Hematopoietic multipotent progenitor cell (in vitro differentiated cells): Measurements from ENCODE around the gene SLC26A1. TPM values are rescaled to one million over a fixed set of nuclear protein-coding genes. Genes with fewer than 3 reads are reported as not detected.

Experiments used
- DNase-seq, 3 donors: peaks; one replicate each; pipeline ENCODE4 v3.0.0-alpha.2; 2011 to 2015; ENCODE audit warnings: low read depth in 2 of 3, low spot score in 2 of 3
- total RNA-seq: library from RNA; depleted of rRNA; stranded (reverse); fragments of >200 nt; gene quantifications from one replicate; pipeline ENCODE4 v1.2.3, GENCODE V29; 2012

The SLC26A1 gene
- total RNA-seq, 1 donor: 0.27 TPM

DNA sequence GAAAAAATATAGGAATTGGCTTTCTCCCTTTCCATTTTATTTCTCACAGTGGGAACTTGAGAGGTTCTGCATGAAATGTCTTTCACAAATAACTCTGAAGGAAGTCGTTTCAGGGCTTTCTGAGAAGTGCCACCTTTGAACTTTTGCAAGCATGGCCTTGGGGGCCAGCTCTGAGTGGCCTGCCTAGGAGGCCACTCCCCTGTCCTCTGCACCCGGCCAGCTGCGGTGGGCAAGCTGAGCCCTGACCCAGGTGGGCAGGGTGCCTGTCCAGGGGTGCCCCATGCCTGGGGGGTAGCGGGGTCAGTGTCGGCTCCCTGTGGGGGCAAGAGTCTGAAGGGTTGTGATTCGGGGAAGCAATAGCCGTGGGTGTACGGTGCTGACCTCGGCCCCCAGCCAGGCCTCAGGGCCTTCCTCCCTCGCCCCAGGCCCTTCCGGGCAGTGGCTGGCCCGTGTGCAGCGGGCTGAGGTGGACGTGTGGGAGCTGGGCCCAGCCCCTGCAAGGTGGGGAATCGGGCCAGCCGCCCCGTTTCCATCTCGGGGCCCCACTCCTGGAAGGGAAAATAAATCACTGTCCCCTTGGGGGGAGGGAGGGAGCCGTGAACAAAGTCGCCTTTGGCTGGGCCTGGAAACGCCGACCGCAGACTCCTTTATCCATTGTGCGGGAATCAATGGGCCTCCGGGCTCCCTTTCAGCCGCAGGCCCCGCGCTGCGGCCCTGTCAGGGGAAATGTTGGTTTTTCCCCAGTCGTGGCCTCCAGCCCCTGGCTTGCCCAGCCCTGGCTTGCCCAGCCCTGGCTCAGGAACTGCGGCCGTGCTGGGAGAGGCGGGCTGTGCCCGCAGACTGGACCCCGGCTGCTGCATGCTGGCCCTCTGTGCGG is 21.3 kb upstream of the SLC26A1 start:
- DNase-seq: no peak

DNA sequence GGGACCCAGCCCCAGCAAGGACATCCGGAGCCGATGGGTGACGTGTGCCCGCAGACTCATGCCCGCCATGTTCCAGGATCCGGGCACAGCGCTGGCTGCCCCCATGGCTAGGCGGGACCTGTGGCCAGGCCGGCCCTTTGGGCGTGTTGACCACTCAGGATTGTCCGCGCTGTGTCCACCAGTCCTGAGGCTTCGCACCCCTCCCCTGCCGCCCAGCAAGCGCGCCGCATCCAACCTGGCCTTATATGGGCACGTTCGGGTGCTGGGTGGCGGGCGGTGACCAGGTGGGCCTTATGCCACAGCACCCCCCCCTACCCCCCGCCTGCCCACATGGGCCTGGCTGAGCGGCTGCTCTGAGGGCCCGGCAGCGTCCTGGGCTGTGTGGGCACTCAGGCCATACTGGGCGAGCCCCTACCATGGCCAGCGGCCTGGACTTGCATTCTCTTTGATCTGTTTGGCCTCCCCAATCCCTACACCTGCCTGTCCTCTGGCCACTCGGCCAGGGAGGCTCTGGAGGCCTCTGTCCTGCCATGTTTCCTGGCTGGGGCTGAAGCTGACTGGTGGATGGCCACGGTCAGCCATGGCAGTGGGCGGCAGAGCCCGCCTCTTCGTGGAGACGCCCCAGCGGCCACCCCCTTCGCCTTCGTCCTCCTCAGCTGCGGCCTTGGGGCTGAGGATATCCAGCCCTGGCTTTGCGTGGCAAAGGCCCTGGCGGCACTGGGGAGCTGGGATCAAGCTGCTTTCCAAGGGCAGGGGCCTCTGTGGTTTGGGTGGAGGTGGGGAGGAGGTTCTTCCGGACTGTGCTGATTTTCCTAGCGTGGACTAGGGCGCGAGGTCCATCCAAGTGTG is 20.2 kb upstream of the SLC26A1 start:
- no peak for DNase-seq

DNA sequence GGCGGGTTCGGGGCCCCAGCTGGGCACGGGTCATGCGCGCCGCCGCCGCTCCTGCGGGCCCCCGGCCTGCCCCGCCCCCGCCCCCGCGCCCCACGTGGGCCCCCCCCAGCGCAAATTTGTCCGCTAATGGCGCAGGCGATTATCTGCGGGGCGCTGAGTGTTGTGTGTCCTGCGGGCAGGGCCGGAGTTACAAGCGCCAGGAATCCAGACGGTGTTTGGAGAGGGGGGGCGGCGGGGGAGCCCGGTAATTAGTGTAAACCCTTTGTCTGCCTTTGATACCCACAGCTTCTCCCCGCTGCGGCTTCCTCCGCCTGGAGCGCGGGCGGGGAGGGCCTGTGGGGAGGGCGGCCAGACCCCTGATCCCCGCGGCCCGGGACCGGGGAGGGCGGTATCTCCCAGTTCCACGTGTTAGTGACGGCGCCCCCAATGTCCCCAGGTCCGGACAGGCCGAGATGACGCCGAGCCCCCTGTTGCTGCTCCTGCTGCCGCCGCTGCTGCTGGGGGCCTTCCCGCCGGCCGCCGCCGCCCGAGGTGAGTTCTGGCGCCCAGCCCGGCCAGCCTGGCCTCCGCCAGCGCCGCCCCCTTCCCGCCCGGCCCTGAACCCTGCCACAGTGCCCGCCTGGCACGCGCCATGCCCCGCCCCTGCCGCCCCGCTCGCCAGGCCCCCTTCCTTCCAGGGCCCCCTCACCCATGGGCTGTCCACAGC is 19.0 kb upstream of the SLC26A1 start:
- peak in 2 of 3 donors; percentile 43 to 47 for DNase-seq

DNA sequence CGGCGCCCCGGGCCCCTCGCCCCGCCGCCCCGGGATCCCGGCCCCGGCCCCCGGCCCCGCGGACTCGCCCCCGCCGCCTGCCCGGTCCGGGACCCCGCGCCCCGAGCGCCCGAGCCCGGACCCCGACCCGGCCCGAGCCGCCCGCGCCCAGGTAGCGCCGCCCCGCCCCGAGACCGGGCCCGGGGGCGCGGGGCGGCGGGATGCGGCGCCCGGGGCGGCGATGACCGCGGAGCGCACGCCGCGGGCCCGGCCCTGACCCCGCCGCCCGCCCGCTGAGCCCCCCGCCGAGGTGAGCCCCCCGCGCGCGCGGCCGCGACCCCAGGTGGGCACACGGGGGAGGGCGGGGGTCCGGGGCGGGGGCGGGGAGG is 18.4 kb upstream of the SLC26A1 start:
- DNase-seq: no peak

DNA sequence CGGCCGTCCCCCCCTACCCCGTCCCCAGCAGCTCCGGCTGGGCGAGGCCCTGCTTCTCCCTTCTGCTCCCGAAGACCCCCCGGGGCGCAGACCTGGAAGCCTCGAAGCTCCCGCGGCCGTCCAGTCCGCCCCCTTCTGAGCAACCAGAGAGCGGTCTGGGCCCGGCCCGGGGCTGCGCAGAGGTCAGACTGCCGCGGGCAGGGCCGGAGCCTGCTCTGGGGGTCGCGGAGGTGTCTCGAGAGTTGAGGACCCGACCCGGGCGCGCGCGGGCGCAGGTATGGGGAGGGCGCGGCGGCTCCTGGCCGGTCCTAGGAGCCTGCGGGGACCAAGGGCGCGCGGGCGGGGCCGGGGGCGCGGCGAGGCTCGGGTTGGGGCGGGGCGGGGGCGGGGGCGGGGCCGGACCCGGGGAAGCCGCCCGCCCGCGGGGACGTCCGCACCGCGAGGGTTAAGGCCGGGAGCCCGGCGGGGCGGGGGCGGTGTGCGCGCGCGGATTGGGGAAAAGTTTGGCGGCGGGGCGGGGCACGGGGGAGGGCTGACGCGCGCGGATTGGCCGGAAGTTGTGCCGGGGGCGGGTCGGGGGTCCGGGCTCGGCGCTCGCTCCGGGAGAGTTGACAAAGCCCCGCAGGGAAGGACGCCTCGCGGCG is 17.9 kb upstream of the SLC26A1 start, which contains the start of gene FGFRL1:
Gene FGFRL1, plus strand, starts transcription at position 605 of the 644 bp plus-strand sequence. CDS start 860 bp downstream, outside the sequence.
- peak; percentile 80 to 87 (median 85) for DNase-seq

DNA sequence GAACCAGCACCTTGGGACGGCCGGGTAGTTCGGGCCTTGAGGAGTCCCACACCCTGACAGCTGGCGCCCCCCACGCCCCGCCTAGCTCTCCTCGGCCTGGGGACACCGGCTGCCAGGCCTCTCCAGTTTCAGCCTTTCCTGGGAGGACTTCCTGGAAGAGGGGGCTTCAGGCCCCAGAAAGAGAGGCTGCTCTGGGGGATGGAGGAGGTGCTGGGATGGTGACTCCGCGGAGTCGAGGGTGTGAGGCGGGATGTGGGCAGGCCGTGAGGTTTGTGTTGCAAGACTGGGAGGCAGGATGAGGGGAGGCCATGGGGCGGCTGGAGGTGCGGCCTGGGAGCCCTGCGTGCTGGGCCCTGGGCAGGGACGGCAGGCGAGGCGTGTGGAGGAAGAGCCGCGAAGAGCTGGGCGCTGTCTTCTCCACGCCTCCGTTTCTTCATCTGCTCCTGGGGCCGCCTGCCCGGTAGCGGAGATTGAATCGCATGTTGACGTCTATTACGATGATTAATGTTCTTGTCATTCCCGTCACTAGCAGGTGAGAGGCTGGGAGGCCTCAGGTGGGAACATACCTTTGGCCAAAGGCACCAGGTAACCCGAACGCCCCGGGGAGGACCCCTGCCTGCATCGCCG is 17.3 kb upstream of the SLC26A1 start:
- peak; percentile 49 to 69 (median 53) for DNase-seq

DNA sequence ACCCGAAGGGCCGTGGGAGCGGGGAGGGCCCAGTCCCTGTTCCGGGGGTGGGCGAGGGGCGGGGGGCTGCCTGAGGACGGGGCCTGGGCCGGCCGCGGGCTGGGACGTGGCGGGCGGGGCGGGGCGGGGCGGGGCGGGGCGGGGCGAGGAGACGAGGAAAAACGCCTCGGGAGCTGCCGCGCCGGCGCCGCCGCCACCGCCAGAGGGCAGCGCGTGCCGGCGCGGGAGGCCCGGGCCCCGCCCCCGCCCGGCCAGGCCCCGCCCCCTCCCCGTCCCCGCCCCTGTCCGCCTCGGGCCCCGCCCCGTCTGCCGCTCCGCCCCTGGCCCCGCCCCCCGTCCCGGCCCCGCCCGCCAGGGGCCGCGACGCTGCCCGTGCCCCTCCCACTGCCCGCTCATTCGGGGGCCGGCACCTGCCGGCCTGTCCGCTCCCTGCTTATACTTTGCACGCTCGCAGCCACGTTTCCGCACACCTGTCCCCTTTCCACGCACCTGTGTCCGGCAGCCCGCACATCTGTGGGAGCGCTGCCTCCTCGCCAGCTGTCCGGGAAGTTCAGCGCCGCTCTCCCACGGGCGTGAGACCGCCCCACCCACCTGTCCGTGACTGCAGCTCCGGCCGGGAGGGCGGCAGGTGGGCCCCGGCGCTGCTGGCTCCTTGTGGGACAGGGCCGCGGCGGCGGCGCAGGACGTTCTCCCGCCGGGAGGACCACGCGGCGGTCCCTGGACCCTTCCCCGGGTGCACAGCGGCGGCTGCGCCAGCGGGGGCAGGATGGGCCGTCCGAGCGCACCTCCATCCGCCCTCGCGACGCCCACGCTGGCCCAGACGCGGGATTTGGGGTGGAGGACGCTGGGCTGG is 16.6 kb upstream of the SLC26A1 start:
- DNase-seq: peak; percentile 56 to 62 (median 60)

DNA sequence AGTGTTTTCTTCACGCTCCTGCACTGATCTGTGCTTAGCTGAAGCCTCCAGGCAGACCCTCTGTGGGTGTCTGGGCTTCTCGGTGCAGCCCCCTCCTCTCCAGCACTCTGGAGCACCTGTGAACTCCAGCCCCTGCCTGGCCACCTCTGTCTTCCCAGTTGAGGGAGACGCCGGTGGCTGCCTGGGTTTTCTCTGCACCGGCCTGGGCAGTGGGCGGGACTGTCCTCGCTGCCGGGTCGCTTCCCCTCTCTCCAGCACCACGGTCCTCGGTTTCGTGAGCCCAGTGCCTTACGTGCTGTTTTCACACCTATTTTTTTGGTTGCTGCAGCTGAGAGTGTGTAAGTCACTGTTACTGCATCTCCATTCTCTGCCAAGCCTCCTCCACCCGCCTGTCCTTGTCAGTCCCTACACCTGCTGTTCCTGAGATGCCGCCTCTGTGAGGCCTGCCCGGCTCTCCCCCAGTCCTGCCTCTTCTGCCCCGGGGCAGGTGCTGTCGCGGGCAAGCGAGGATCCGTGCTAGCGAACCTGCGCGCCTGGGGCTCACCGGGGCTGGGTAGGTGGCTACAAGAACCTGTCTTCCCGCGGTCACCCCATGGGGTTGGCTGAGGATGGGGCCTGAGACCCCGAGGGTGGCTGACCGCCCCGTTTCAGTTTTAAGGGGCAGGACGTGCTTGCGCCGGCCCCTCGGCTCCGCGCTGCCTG is 15.8 kb upstream of the SLC26A1 start:
- peak; percentile 21 to 31 (median 22) for DNase-seq

DNA sequence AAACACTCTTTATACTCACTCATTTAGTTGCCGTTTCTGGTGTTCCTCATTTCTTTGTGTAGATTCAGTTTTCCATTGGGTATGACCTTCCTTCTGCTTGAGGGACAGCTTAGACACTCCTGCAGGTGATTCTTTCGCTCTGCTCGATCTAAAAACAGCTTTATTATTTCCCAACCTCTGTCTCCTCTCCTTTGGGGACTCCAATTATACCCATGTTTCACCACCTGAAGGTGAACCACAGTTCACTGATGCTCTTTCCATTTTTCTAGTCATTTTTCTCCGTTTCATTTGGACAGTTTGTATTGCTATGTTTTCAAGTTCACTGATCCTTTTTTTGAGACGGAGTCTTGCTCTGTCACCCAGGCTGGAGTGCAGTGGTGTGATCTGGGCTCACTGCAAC is 13.7 kb upstream of the SLC26A1 start:
- DNase-seq: no peak

DNA sequence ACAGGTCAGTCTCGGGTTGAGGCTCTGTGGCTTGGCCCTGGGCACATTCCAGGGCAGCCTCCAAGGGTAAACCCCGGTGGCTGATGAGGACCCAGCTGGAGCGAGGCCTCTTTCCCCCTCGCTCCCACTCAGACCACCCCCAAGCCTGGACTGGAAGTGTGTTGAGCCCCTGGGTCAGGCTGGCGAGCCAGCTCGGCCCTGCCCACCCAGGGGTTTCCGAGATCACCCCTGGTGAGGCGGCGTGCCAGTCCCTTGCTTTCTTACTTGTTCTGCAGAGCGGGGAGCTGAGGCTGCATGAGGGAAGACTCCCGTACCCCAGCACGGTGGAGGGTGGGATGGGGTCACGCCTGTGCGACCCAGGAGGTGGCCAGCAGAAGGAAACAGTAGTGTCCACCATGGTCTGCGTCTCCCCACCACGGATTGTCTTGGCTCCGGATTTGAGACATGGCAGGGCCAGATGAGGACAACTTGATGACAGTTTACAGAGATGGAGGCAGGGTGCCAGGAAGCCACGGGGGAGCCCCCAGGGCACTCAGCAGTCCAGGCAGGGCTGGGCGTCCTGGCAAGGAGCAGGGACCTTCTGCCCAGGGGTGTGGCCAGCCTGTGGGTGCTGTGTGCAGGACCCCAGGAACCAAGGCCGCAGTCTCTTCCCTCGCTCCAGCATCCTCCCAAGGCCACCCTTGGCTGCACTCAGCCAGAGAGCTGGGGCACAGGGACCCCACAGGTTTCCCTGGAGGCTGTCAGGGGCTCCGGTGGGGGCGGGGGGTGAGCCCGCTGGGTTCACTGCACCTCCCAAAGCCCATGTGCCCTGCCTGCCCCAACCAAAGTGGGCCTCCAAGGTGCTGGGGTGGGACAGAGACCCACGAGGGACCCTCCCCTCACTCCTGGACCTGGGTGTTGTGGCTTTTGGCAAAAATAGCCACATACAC is 11.6 kb upstream of the SLC26A1 start:
- no peak for DNase-seq

DNA sequence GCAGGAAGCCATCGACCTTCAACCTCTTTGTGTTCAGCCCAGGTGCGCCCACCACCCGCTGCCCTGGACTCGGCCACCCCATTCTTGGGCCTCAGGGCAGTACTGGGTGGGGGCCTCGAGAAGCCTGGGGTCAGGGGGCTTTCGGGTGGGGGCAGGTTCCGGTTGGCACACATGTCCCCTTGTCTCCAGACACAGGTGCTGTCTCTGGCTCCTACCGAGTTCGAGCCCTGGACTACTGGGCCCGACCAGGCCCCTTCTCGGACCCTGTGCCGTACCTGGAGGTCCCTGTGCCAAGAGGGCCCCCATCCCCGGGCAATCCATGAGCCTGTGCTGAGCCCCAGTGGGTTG is 10.8 kb upstream of the SLC26A1 start:
- no peak for DNase-seq

DNA sequence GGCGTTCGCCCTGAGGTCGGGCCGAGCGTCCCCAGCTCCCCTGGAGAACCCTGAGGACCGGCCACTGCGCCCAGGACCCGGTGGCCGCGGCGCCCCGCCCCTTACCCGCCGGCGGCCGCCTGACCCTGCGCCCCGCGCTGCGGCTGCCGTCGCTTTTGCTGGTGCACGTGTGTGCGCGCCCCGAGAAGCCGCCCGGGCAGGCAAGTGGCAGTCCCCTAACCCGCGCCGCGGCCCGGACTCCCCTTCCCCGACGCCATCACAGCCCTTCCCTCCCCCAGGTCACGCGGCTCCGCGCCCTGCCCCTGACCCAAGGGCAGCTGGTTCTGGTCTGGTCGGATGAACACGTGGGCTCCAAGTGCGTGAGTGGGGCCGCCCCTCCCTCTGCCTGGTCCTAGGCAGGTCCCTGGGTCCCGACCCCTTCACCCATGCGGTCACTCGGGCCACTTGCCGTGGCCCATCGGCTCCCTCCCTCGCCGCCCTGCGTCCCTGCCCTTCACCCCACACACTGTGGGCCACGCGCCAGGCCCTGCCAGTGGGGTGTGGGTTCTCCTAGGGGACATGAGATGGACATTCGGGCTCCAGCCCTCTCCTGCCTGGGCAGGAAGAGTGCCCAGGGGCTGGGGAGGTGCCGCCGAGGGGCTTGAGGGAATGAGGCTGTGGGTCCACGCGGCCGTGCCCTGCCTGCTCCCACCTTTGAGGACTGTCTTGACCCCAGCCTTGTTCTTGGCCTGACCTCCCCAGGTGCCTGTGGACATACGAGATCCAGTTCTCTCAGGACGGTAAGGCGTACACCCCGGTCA is 10.3 kb upstream of the SLC26A1 start:
- no peak for DNase-seq

DNA sequence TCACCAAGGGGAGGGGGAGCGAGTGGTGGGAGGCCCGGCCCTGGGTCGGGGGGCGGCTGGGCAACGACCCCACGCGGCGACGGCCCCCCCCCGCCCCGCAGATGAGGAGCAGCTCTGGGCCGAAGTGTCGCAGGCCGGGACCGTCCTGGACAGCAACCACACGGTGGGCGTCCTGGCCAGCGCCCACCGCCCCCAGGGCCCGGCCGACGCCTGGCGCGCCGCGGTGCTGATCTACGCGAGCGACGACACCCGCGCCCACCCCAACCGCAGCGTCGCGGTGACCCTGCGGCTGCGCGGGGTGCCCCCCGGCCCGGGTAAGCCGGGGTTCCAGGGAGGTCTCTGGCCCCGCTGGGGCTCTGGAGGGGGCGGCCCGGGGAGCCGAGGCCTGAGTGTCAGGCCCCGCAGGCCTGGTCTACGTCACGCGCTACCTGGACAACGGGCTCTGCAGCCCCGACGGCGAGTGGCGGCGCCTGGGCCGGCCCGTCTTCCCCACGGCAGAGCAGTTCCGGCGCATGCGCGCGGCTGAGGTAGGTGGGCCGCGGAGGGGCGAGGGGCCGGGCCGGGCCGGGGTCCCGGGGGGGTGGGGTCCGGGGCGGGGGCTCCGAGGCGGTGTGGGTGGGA is 9.5 kb upstream of the SLC26A1 start:
- DNase-seq: no peak

DNA sequence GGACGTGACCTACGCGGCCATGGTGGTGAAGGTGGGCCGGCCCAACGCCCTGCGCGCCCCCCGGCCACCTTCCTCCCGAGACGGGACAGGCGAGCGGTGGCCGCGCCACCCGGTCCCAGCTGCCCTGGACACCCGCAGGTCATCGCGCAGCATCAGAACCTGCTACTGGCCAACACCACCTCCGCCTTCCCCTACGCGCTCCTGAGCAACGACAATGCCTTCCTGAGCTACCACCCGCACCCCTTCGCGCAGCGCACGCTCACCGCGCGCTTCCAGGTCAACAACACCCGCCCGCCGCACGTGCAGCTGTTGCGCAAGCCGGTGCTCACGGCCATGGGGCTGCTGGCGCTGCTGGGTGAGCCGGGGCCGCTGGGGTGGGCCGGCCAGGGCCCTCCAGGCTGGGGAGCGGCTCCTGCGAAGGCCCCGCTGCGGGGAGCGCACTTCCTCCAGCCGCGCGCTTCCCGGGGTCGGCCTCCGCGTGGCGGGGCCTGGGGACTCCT is 9.0 kb upstream of the SLC26A1 start:
- DNase-seq: peak in 2 of 3 donors; percentile 42 to 55

DNA sequence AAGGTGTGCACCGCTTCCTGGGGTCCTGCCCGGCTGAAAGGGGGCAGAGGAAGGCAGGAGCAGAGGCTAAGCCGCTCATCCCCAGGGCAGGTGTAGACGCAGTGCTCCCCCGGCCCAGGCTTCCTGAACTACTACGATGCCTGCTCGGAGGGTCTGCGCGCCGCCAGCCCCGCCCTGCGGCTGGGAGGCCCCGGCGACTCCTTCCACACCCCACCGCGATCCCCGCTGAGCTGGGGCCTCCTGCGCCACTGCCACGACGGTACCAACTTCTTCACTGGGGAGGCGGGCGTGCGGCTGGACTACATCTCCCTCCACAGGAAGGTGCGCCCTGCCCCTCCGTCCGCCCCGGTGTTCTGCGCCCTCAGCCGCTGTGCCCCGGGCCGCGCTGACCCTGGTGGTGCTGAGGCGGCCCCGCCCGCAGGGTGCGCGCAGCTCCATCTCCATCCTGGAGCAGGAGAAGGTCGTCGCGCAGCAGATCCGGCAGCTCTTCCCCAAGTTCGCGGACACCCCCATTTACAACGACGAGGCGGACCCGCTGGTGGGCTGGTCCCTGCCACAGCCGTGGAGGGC is 8.4 kb upstream of the SLC26A1 start:
- no peak for DNase-seq
